ENCODE measurements around the gene SPEG.
"Not testable (repeated sequence)": the region's sequence is repeated elsewhere in the genome, so short reads cannot be mapped to it uniquely, and the experiment has no call there.

DNA sequence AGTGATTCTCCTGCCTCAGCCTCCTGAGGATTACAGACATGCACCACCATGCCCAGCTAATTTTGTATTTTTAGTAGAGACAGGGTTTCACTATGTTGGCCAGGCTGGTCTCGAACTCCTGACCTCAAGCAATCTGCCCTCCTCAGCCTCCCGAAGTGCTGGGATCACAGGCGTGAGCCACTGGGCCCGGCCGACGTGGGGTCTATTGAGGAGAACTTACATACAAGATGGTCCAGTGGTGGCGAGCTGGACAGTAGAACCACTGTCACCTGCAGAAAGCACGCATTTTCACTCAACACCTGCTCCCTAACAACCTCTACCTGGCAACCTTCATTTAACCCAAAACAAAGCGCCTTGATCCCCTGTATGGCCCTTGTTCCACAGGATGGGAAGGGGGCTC is 39.6 kb upstream of the SPEG start:
- not testable (repeated sequence) for TF ChIP-seq CTCF, POLR2A, POLR2AphosphoS5, EP300 (IDR thresholded peaks at IDR 0.05)

All from upper lobe of left lung (tissue), 4 donors.